ENCODE measurements around the gene FAM53B. TPM values are rescaled to one million over a fixed set of nuclear protein-coding genes. Genes with fewer than 3 reads are reported as not detected.
A peak's percentile ranks its signal among the peaks of the same experiment; 100 is the strongest.

FAM53B gene
- total and polyA plus RNA-seq, 7 experiments from 2014 or later, result 3.9 to 51.5 (median 27.7) TPM

DNA sequence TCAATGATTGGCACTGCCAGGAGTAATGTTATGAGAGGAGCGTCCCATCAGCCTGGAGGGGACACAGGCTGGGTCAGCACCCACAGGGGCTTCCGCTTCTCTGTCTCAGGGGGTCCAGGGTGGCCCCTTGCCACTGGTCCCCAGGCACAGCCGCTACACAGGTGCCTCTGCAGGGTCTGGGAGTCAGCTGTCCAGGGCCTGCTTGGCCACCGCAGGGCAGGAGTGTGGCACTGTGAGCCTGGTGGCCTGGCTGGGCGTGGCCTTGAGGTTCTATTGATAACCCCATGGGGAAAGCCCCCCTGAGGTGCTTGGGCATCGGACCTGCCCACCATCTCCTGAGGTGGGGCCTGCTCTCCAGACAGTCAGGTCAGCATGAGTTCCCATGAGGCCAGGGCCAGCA is 146.0 kb downstream of the FAM53B start:
- Histone ChIP-seq H3K36me3 (ENCODE audit: control insufficient read depth in 2 of 3, insufficient read depth in 3 of 3, low read length in 3 of 3) (no peaks in the 10 kb centered on the region), H3K27me3 (ENCODE audit: control insufficient read depth in 2 of 2, insufficient read depth in 2 of 2, low read length in 2 of 2) (no peaks in the 10 kb centered on the region), H3K9me3 (ENCODE audit: control insufficient read depth in 2 of 3, low read length in 3 of 3) (no peaks in the 10 kb centered on the region), H3K4me3 (ENCODE audit: low read length) (no peak overlapping the region), H3K27ac (ENCODE audit: low read depth, low read length) (no peak overlapping the region), H3K4me1 (ENCODE audit: control insufficient read depth in 2 of 2, insufficient read depth in 2 of 2, low read length in 2 of 2) (no peaks in the 10 kb centered on the region)
- ChIA-PET POLR2A (no interaction called here), CTCF (no interaction called here)
- DNase-seq (no peak), ATAC-seq (no peak)
- peaks cover 0 to 13% (median 4%) of the 10 kb centered on the region in 7 donors for H3K4me1 Mint-ChIP-seq
- H3K27me3 Mint-ChIP-seq, result no peaks in the 10 kb centered on the region
- H3K9me3 Mint-ChIP-seq, result peaks cover 0 to 1% (median 0%) of the 10 kb centered on the region in 11 donors
- no peak overlapping the region for H3K27ac Mint-ChIP-seq
- no peak overlapping the region for H3K4me3 Mint-ChIP-seq
- H3K36me3 Mint-ChIP-seq, result peaks cover 0 to 10% (median 3%) of the 10 kb centered on the region in 5 donors
- intact Hi-C loops (cut with micrococcal nuclease), result no loop called here

DNA sequence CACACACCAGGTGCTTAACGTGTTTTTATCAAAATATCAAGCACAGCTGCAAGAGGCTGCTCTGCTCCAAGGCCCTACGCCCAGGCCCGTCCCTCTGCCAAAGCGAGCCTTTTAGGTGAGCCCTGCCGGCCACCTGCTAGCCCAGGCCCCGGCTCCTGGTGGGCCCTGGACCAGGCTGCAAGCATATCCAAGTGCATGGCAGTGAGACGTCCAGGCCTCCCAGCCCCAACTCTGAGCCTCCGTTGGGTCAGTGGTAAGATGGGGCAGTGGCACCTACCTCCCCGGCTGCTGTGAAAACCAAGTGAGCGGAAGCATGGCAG is 146.4 kb downstream of the FAM53B start:
- Histone ChIP-seq H3K27ac (ENCODE audit: low read depth, low read length) (no peak overlapping the region), H3K4me1 (ENCODE audit: control insufficient read depth in 2 of 2, insufficient read depth in 2 of 2, low read length in 2 of 2) (no peaks in the 10 kb centered on the region), H3K27me3 (ENCODE audit: control insufficient read depth in 2 of 2, insufficient read depth in 2 of 2, low read length in 2 of 2) (no peaks in the 10 kb centered on the region), H3K4me3 (ENCODE audit: low read length) (no peak overlapping the region), H3K9me3 (ENCODE audit: control insufficient read depth in 2 of 3, low read length in 3 of 3) (no peaks in the 10 kb centered on the region), H3K36me3 (ENCODE audit: control insufficient read depth in 2 of 3, insufficient read depth in 3 of 3, low read length in 3 of 3) (no peaks in the 10 kb centered on the region)
- no peak overlapping the region for H3K27ac Mint-ChIP-seq
- intact Hi-C loops (cut with micrococcal nuclease), result no loop called here
- POLR2A ChIA-PET, result no interaction called here
- ATAC-seq (no peak), DNase-seq (no peak)
- CTCF ChIA-PET, result no interaction called here
- no peak overlapping the region for H3K4me3 Mint-ChIP-seq
- peaks cover 0 to 1% (median 0%) of the 10 kb centered on the region in 11 donors for H3K9me3 Mint-ChIP-seq
- H3K27me3 Mint-ChIP-seq, result no peaks in the 10 kb centered on the region
- peaks cover 0 to 13% (median 4%) of the 10 kb centered on the region in 7 donors for H3K4me1 Mint-ChIP-seq
- H3K36me3 Mint-ChIP-seq, result peaks cover 0 to 10% (median 3%) of the 10 kb centered on the region in 5 donors

DNA sequence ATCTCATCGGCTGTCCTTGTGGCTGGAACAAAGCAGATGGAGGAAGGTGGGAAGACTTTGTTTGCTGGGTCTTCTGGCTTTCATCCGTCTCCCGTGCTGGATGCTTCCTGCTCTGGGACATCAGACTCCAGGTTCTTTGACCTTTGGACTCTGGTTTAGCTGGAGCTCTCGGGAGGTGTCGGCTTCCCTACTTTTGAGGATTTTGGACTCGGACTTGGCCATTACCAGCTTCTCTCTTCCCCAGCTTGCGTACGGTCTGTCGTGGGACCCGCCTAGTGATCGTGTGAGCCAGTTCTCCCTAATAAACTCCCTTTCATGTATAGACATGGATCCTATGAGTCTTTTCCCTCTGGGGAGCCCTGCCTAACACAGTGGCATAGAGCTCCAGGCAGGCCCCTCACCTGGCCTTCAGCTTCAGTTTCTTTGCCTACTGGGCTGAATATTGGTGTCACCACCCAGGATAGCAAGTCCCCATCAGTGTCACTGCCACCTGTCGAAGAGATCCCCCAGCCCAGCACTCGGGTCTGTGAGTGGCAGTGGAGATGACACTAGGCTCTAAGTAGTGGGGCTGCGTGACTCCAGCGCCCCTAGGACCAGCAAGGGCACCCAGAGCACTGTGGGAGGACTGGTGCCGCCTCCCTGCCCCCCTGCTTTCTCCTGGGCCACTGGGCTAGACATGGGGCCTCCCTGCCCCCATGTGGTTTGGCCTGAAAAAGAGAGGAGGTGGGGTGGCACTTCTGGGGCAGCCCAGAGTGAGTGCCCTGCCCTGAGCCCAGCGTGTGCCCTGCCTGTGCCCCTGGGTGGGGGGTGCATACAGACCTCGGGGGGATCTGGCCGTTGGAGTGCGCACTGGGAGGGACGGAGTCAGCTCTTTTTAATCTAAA is 147.0 kb downstream of the FAM53B start:
- Mint-ChIP-seq H3K27ac (peak overlapping the region in 1 of 9 donors; percentile 62), H3K36me3 (peaks cover 0 to 10% (median 3%) of the 10 kb centered on the region in 5 donors), H3K27me3 (no peaks in the 10 kb centered on the region), H3K9me3 (peaks cover 0 to 1% (median 0%) of the 10 kb centered on the region in 11 donors), H3K4me1 (peaks cover 0 to 13% (median 4%) of the 10 kb centered on the region in 7 donors), H3K4me3 (no peak overlapping the region)
- no peak for ATAC-seq
- ChIA-PET CTCF (no interaction called here), POLR2A (no interaction called here)
- Histone ChIP-seq H3K27me3 (ENCODE audit: control insufficient read depth in 2 of 2, insufficient read depth in 2 of 2, low read length in 2 of 2) (no peaks in the 10 kb centered on the region), H3K4me3 (ENCODE audit: low read length) (no peak overlapping the region), H3K36me3 (ENCODE audit: control insufficient read depth in 2 of 3, insufficient read depth in 3 of 3, low read length in 3 of 3) (no peaks in the 10 kb centered on the region), H3K4me1 (ENCODE audit: control insufficient read depth in 2 of 2, insufficient read depth in 2 of 2, low read length in 2 of 2) (no peaks in the 10 kb centered on the region), H3K27ac (ENCODE audit: low read depth, low read length) (no peak overlapping the region), H3K9me3 (ENCODE audit: control insufficient read depth in 2 of 3, low read length in 3 of 3) (no peaks in the 10 kb centered on the region)
- intact Hi-C loops (cut with micrococcal nuclease), result no loop called here
- no peak for DNase-seq

DNA sequence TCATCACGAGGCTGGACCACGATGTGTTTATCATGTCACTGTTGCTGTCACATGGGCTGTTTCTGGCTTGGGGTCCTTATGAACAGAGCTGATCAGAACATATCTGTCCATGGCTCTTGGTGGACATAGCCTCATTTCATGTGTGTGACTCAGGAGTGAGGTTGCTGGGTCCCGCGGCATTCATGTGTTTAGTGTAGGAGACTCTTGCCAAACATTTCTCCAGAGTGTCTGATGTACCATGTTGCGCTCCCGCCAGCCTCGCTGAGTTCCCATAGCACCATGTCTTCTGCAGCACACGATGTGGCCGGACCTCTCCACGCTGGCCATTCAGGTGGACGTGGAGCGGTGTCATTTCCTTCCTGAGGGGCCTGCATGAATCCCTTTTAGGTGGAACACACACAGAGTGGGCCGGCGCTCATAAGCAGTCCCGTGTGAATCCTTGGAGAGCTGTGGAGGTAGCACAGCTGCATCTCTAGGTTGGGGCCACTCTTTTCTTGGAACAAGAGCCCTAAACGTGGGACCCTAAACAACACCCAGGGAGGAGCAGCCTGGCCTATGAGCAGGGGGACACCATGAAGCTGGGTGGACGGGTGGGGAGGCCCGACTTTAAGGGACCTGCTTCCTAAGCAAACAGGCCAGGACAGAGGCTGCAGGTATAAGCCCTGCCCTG is 147.9 kb downstream of the FAM53B start:
- Mint-ChIP-seq H3K27me3 (no peaks in the 10 kb centered on the region), H3K36me3 (peaks cover 2 to 18% (median 10%) of the 10 kb centered on the region in 5 donors), H3K4me3 (no peak overlapping the region), H3K9me3 (peaks cover 0 to 6% (median 0%) of the 10 kb centered on the region in 11 donors), H3K27ac (peak overlapping the region in 1 of 9 donors; percentile 62), H3K4me1 (peaks cover 0 to 15% (median 4%) of the 10 kb centered on the region in 7 donors)
- ChIA-PET CTCF (no interaction called here), POLR2A (no interaction called here)
- H3K27me3 ChIP-seq (ENCODE audit: control insufficient read depth in 2 of 2, insufficient read depth in 2 of 2, low read length in 2 of 2), result no peaks in the 10 kb centered on the region
- no peak for DNase-seq
- ATAC-seq, result no peak
- H3K27ac ChIP-seq (ENCODE audit: low read depth, low read length), result no peak overlapping the region
- H3K4me1 ChIP-seq (ENCODE audit: control insufficient read depth in 2 of 2, insufficient read depth in 2 of 2, low read length in 2 of 2), result no peaks in the 10 kb centered on the region
- H3K4me3 ChIP-seq (ENCODE audit: low read length), result no peak overlapping the region
- H3K9me3 ChIP-seq (ENCODE audit: control insufficient read depth in 2 of 3, low read length in 3 of 3), result no peaks in the 10 kb centered on the region
- intact Hi-C loops (cut with micrococcal nuclease), result no loop called here
- no peaks in the 10 kb centered on the region for H3K36me3 ChIP-seq (ENCODE audit: control insufficient read depth in 2 of 3, insufficient read depth in 3 of 3, low read length in 3 of 3)

DNA sequence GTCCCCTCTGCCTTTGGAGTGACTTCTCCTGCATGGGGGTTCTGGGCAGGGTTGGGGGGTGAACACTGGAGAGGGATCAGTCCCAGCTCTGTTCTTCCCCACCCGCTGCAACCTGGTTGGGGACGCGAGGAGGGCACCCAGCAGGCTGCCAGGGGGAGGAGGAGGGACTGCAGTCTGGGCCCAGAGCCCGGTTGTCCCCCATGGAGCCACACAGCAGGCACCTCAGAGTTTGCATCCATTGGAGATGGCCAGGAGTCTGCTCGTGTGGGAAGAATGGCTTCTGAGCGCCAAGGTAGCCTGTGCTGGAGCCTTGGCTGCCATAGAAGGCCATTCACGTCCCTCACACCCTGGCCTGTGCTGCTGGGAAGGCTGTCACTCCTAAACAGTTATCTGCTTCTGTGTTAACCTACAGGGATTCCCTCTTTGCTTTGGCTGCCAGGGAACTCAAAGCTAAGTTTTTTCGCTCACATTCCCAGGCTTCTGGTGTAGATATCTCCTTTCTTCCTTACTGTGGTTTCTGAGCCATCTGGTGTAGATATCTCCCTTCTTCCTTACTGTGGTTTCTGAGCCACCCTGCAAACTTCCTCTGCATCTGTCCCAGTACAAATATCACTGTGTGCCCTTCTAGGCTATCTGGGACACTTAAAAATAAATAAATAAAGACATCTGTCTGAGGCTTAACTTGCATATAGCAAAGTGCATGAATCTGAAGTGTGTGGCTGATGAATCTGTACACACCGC is 148.9 kb downstream of the FAM53B start:
- peaks cover 2 to 22% (median 13%) of the 10 kb centered on the region in 5 donors for H3K36me3 Mint-ChIP-seq
- H3K4me1 Mint-ChIP-seq, result peaks cover 0 to 13% (median 0%) of the 10 kb centered on the region in 7 donors
- ATAC-seq, result no peak
- intact Hi-C loops (cut with micrococcal nuclease), result no loop called here
- CTCF ChIA-PET, result interaction anchor here (1.4 kb wide), 1 partner anchor 146 kb away, joined by 3 read pairs; no protein-coding TSS in a partner anchor
- H3K4me3 ChIP-seq (ENCODE audit: low read length), result no peak overlapping the region
- POLR2A ChIA-PET, result no interaction called here
- H3K27ac Mint-ChIP-seq, result no peak overlapping the region
- H3K4me3 Mint-ChIP-seq, result no peak overlapping the region
- no peak overlapping the region for H3K27ac ChIP-seq (ENCODE audit: low read depth, low read length)
- H3K4me1 ChIP-seq (ENCODE audit: control insufficient read depth in 2 of 2, insufficient read depth in 2 of 2, low read length in 2 of 2), result no peaks in the 10 kb centered on the region
- H3K9me3 ChIP-seq (ENCODE audit: control insufficient read depth in 2 of 3, low read length in 3 of 3), result no peaks in the 10 kb centered on the region
- H3K27me3 ChIP-seq (ENCODE audit: control insufficient read depth in 2 of 2, insufficient read depth in 2 of 2, low read length in 2 of 2), result no peaks in the 10 kb centered on the region
- H3K36me3 ChIP-seq (ENCODE audit: control insufficient read depth in 2 of 3, insufficient read depth in 3 of 3, low read length in 3 of 3), result no peaks in the 10 kb centered on the region
- no peak for DNase-seq
- H3K9me3 Mint-ChIP-seq, result peaks cover 0 to 6% (median 0%) of the 10 kb centered on the region in 11 donors
- no peaks in the 10 kb centered on the region for H3K27me3 Mint-ChIP-seq

DNA sequence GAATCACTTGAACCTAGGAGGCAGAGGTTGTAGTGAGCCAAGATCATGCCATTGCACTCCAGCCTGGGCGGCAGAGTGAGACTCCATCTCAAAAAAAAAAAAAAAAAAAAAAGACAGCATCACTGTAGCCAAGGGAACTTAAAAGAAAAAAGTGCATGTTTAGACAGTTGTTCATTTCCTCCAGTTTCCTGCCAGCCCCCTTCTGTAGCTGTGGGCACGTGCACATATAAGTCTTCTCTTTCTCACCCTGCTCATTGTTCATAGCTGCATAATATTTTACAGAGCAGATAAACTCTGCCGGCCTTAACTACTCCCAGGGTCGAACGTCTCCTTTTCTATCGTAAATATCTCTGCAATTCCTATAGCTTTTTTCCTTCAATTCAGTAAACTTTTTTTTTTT is 149.9 kb downstream of the FAM53B start:
- Histone ChIP-seq H3K36me3 (ENCODE audit: control insufficient read depth in 2 of 3, insufficient read depth in 3 of 3, low read length in 3 of 3) (no peaks in the 10 kb centered on the region), H3K27me3 (ENCODE audit: control insufficient read depth in 2 of 2, insufficient read depth in 2 of 2, low read length in 2 of 2) (no peaks in the 10 kb centered on the region), H3K27ac (ENCODE audit: low read depth, low read length) (no peak overlapping the region), H3K4me3 (ENCODE audit: low read length) (no peak overlapping the region), H3K4me1 (ENCODE audit: control insufficient read depth in 2 of 2, insufficient read depth in 2 of 2, low read length in 2 of 2) (no peaks in the 10 kb centered on the region), H3K9me3 (ENCODE audit: control insufficient read depth in 2 of 3, low read length in 3 of 3) (no peaks in the 10 kb centered on the region)
- H3K27ac Mint-ChIP-seq, result no peak overlapping the region
- DNase-seq (no peak), ATAC-seq (no peak)
- POLR2A ChIA-PET, result no interaction called here
- H3K4me3 Mint-ChIP-seq, result no peak overlapping the region
- CTCF ChIA-PET, result interaction anchor here (1.4 kb wide), 1 partner anchor 147 kb away, joined by 3 read pairs; no protein-coding TSS in a partner anchor
- peaks cover 2 to 22% (median 13%) of the 10 kb centered on the region in 5 donors for H3K36me3 Mint-ChIP-seq
- H3K4me1 Mint-ChIP-seq, result peaks cover 0 to 12% (median 0%) of the 10 kb centered on the region in 7 donors
- H3K9me3 Mint-ChIP-seq, result peaks cover 0 to 6% (median 0%) of the 10 kb centered on the region in 11 donors
- no peaks in the 10 kb centered on the region for H3K27me3 Mint-ChIP-seq
- intact Hi-C loops (cut with micrococcal nuclease), result no loop called here

All from naive thymus-derived CD4-positive, alpha-beta T cell (primary cell).